WTC11 (cell line): Measurements from ENCODE around the gene INPP5A.

ENCODE experiments used
- NFYB ChIP-seq: sonication (generic); formaldehyde crosslinking; conservative IDR thresholded peaks from 2 replicates; pipeline ENCODE4 v1.8.0; 2022; ENCODE audit warnings: low read depth, missing genetic modification reagents
- SP1 ChIP-seq: sonication (generic); formaldehyde crosslinking; conservative IDR thresholded peaks from 2 replicates; pipeline ENCODE4 v1.8.1; 2022; ENCODE audit warnings: missing genetic modification reagents
- TP53 ChIP-seq: sonication (generic); formaldehyde crosslinking; IDR thresholded peaks from 2 replicates; pipeline ENCODE4 v1.8.1; 2023; ENCODE audit warnings: mild to moderate bottlenecking, missing genetic modification reagents
- TF ChIP-seq, protein P1 (sequence below): fragments of 200-600 bp; IDR thresholded peaks from 2 replicates; pipeline ENCODE4 v1.8.0; 2022; ENCODE audit warnings: antibody characterized with exemption
- TF ChIP-seq, protein P2 (sequence below): sonication (generic); formaldehyde crosslinking; IDR thresholded peaks from 2 replicates; pipeline ENCODE4 v1.8.0; 2022; ENCODE audit warnings: mild to moderate bottlenecking, missing genetic modification reagents
- TF ChIP-seq, protein P3 (sequence below): sonication (generic); formaldehyde crosslinking; IDR thresholded peaks from 2 replicates; pipeline ENCODE4 v1.8.1; 2023; ENCODE audit warnings: mild to moderate bottlenecking, missing genetic modification reagents, moderate library complexity

DNA sequence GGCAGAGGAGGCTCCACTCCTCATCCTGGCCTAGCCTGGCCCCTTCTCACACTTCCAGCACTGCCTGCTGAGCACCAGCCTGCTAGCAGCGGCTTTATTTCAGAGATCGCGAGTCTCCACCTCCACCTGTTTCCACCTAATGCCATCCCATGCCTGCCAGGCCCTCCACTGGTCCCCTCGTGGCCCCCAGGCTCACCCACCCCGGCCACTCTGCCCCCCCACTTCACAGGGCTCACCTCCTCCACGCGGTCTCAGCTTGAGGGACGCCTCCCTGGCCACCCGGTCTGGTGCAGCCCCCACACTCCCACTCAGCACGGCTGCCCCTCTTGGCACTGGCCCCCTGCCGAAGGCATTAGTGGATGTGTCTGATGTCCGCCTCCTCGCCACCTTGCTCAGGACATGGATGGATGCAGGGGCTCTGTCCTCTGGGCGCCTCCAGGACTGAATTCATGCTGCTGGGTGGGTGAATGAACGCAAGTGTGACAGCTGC is 252.1 kb downstream of the INPP5A start:
- TF ChIP-seq, protein P1, sequence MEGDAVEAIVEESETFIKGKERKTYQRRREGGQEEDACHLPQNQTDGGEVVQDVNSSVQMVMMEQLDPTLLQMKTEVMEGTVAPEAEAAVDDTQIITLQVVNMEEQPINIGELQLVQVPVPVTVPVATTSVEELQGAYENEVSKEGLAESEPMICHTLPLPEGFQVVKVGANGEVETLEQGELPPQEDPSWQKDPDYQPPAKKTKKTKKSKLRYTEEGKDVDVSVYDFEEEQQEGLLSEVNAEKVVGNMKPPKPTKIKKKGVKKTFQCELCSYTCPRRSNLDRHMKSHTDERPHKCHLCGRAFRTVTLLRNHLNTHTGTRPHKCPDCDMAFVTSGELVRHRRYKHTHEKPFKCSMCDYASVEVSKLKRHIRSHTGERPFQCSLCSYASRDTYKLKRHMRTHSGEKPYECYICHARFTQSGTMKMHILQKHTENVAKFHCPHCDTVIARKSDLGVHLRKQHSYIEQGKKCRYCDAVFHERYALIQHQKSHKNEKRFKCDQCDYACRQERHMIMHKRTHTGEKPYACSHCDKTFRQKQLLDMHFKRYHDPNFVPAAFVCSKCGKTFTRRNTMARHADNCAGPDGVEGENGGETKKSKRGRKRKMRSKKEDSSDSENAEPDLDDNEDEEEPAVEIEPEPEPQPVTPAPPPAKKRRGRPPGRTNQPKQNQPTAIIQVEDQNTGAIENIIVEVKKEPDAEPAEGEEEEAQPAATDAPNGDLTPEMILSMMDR: no peak
- TF ChIP-seq NFYB (CRISPR knock-in tag) (no peak), SP1 (CRISPR knock-in tag) (no peak), TP53 (CRISPR knock-in tag) (no peak)
- TF ChIP-seq, protein P2, sequence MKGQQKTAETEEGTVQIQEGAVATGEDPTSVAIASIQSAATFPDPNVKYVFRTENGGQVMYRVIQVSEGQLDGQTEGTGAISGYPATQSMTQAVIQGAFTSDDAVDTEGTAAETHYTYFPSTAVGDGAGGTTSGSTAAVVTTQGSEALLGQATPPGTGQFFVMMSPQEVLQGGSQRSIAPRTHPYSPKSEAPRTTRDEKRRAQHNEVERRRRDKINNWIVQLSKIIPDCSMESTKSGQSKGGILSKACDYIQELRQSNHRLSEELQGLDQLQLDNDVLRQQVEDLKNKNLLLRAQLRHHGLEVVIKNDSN: no peak
- TF ChIP-seq, protein P3, sequence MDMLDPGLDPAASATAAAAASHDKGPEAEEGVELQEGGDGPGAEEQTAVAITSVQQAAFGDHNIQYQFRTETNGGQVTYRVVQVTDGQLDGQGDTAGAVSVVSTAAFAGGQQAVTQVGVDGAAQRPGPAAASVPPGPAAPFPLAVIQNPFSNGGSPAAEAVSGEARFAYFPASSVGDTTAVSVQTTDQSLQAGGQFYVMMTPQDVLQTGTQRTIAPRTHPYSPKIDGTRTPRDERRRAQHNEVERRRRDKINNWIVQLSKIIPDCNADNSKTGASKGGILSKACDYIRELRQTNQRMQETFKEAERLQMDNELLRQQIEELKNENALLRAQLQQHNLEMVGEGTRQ (CRISPR knock-in tag): no peak
